ENCODE results near the gene FHOD3. TPM values are rescaled to one million over a fixed set of nuclear protein-coding genes. Genes with fewer than 3 reads are reported as not detected.

The FHOD3 gene
- total RNA-seq, 1 donor from 2014 or later, result 5.9 TPM

DNA sequence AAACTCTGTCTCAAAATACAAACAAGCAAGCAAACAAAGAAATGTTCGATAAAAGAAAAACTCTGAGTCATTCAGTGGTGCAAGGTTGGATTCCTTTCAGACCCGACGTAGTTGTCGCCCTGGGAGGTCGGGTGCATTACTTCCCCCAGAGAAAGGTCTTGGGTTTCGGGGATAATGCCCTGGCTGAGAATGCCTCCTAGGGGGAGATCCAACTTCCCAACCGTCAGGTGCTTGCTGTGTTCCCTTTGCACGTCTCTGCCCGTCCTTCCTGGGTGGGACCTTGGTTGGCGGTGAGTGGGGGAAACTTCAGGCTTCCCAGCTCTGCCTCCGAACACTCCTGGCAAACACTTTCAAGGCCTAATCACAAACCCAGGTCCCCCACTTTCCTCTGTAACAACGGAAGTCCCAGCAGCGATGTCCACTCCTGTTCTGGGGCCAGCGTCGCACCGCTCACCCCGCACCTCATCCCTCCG lies 530.7 kb downstream of the FHOD3 start:
- TF ChIP-seq, protein P1, sequence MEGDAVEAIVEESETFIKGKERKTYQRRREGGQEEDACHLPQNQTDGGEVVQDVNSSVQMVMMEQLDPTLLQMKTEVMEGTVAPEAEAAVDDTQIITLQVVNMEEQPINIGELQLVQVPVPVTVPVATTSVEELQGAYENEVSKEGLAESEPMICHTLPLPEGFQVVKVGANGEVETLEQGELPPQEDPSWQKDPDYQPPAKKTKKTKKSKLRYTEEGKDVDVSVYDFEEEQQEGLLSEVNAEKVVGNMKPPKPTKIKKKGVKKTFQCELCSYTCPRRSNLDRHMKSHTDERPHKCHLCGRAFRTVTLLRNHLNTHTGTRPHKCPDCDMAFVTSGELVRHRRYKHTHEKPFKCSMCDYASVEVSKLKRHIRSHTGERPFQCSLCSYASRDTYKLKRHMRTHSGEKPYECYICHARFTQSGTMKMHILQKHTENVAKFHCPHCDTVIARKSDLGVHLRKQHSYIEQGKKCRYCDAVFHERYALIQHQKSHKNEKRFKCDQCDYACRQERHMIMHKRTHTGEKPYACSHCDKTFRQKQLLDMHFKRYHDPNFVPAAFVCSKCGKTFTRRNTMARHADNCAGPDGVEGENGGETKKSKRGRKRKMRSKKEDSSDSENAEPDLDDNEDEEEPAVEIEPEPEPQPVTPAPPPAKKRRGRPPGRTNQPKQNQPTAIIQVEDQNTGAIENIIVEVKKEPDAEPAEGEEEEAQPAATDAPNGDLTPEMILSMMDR (IDR thresholded peaks at IDR 0.05; ENCODE audit: insufficient read depth, low read depth, low read length), result no peak
- no peak for TF ChIP-seq EZH2 (IDR thresholded peaks at IDR 0.05; ENCODE audit: insufficient read depth, low read length)
- peaks cover 7% of the 10 kb centered on the region for H4K20me1 ChIP-seq (ENCODE audit: insufficient read depth, low read length)
- H3K4me3 Mint-ChIP-seq (ENCODE audit: unreplicated experiment), result peak overlapping the region; percentile 98
- peaks cover 3% of the 10 kb centered on the region for H3K4me1 Mint-ChIP-seq (ENCODE audit: low read depth, unreplicated experiment)
- peak overlapping the region; percentile 89 for H3K4me2 ChIP-seq (ENCODE audit: low read length)
- peak overlapping the region; percentile 93 for H2AFZ ChIP-seq (ENCODE audit: low read depth, low read length)
- H3K27ac ChIP-seq (ENCODE audit: low read depth, low read length), result peak overlapping the region; percentile 93
- H3K79me2 ChIP-seq (ENCODE audit: insufficient read depth, low read length), result peaks cover 37% of the 10 kb centered on the region
- H3K27ac Mint-ChIP-seq (ENCODE audit: unreplicated experiment), result peak overlapping the region; percentile 93
- no peaks in the 10 kb centered on the region for H3K27me3 ChIP-seq (ENCODE audit: insufficient read depth, low read length)
- H3K27me3 Mint-ChIP-seq (ENCODE audit: low read depth, unreplicated experiment), result no peaks in the 10 kb centered on the region
- peak overlapping the region; percentile 96 for H3K9ac ChIP-seq (ENCODE audit: low read length)
- H3K9me3 ChIP-seq (ENCODE audit: insufficient read depth, low read depth, low read length), result no peaks in the 10 kb centered on the region
- DNase-seq (ENCODE audit: low read depth) (peak; percentile 51), FAIRE-seq (no peak)
- H3K36me3 Mint-ChIP-seq (ENCODE audit: low read depth, unreplicated experiment), result peaks cover 2% of the 10 kb centered on the region
- peak overlapping the region; percentile 84 for H3K4me3 ChIP-seq (ENCODE audit: insufficient read depth, low read depth, low read length)
- H3K9me3 Mint-ChIP-seq (ENCODE audit: unreplicated experiment), result no peaks in the 10 kb centered on the region
- H3K4me1 ChIP-seq (ENCODE audit: insufficient read depth, low read length), result peaks cover 18% of the 10 kb centered on the region
- H3K36me3 ChIP-seq (ENCODE audit: insufficient read depth, low read length), result no peaks in the 10 kb centered on the region

DNA sequence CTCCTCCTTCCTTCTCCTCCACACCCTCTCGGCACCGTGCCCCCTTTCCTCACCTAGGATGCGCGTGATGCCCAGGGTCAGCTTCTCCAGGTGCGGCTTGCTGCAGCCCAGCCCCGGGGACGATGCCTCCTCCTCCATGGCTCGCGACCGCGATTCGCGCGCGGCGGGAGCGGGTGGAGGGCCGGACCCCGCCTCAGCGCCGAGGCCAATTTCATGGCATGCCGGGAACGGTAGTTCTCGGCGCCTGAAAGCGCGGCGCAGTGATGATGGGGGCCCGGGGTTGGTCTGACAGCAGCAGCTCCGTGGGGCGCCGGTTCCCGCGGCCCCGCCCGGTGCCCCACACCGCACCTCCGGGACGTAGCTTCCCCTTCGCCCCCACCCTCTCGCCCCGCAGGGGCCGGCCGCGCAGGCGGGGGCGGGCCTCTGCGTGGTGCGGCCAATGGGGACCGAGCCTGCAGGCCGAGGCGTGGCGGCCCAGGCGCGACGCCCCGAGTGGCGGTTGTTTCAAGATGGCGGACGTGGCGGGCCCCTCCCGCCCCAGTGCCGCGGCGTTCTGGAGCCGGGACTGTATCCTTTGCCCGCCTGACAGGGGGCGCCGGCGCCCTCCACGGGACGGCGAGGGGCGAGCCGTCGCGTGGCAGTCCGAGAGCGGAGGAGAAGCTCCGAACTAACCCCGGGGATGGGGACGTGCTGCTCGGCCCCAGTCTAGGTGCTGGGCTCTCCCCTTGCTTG lies 531.3 kb downstream of the FHOD3 start, which contains the start of the genes KIAA1328 and TPGS2:
Gene KIAA1328, plus strand, starts transcription at position 498 of the 732 bp plus-strand sequence. Its CDS starts 12 bp downstream, at position 510.
Gene TPGS2, minus strand, starts transcription at position 373 of the 732 bp plus-strand sequence. Its CDS starts 235 bp downstream, at position 138.
- Mint-ChIP-seq H3K4me1 (ENCODE audit: low read depth, unreplicated experiment) (peaks cover 3% of the 10 kb centered on the region), H3K27ac (ENCODE audit: unreplicated experiment) (peak within 1 kb of the TSS; percentile 93), H3K4me3 (ENCODE audit: unreplicated experiment) (peak within 1 kb of the TSS; percentile 98), H3K36me3 (ENCODE audit: low read depth, unreplicated experiment) (no peaks in the 10 kb centered on the region), H3K9me3 (ENCODE audit: unreplicated experiment) (no peaks in the 10 kb centered on the region), H3K27me3 (ENCODE audit: low read depth, unreplicated experiment) (no peaks in the 10 kb centered on the region)
- DNase-seq (ENCODE audit: low read depth), result peak; percentile 69
- peak within 1 kb of the TSS; percentile 93 for H3K27ac ChIP-seq (ENCODE audit: low read depth, low read length)
- peak within 1 kb of the TSS; percentile 84 for H3K4me3 ChIP-seq (ENCODE audit: insufficient read depth, low read depth, low read length)
- H3K9me3 ChIP-seq (ENCODE audit: insufficient read depth, low read depth, low read length), result no peaks in the 10 kb centered on the region
- no peaks in the 10 kb centered on the region for H3K27me3 ChIP-seq (ENCODE audit: insufficient read depth, low read length)
- H3K4me1 ChIP-seq (ENCODE audit: insufficient read depth, low read length), result peaks cover 18% of the 10 kb centered on the region
- no peak for TF ChIP-seq EZH2 (IDR thresholded peaks at IDR 0.05; ENCODE audit: insufficient read depth, low read length)
- TF ChIP-seq, protein P1 (IDR thresholded peaks at IDR 0.05; ENCODE audit: insufficient read depth, low read depth, low read length), result peak; percentile 18
- H2AFZ ChIP-seq (ENCODE audit: low read depth, low read length), result peak within 1 kb of the TSS; percentile 93
- no peak for FAIRE-seq
- no peaks in the 10 kb centered on the region for H3K36me3 ChIP-seq (ENCODE audit: insufficient read depth, low read length)
- peak within 1 kb of the TSS; percentile 96 for H3K9ac ChIP-seq (ENCODE audit: low read length)
- peak within 1 kb of the TSS; percentile 89 for H3K4me2 ChIP-seq (ENCODE audit: low read length)
- H3K79me2 ChIP-seq (ENCODE audit: insufficient read depth, low read length), result peaks cover 37% of the 10 kb centered on the region
- peaks cover 7% of the 10 kb centered on the region for H4K20me1 ChIP-seq (ENCODE audit: insufficient read depth, low read length)

Other genes with a start within 250 kb of the FHOD3 start
- gene RPRD1A, start 230.2 kb upstream of the FHOD3 start, total RNA-seq, result 53.3 and 62.6 TPM in 2 replicates
- 81.3 and 87.3 TPM in 2 replicates for gene SLC39A6, start 168.4 kb upstream of the FHOD3 start, total RNA-seq
- gene ELP2, start 167.8 kb upstream of the FHOD3 start, total RNA-seq, result 98.1 and 99.8 TPM in 2 replicates
- 1.4 and 1.9 TPM in 2 replicates for gene MOCOS, start 110.2 kb upstream of the FHOD3 start, total RNA-seq